ENCODE results near the gene RBMS3.
"Not testable (repeated sequence)": the region's sequence is repeated elsewhere in the genome, so short reads cannot be mapped to it uniquely, and the experiment has no call there.

Gene RBMS3

DNA sequence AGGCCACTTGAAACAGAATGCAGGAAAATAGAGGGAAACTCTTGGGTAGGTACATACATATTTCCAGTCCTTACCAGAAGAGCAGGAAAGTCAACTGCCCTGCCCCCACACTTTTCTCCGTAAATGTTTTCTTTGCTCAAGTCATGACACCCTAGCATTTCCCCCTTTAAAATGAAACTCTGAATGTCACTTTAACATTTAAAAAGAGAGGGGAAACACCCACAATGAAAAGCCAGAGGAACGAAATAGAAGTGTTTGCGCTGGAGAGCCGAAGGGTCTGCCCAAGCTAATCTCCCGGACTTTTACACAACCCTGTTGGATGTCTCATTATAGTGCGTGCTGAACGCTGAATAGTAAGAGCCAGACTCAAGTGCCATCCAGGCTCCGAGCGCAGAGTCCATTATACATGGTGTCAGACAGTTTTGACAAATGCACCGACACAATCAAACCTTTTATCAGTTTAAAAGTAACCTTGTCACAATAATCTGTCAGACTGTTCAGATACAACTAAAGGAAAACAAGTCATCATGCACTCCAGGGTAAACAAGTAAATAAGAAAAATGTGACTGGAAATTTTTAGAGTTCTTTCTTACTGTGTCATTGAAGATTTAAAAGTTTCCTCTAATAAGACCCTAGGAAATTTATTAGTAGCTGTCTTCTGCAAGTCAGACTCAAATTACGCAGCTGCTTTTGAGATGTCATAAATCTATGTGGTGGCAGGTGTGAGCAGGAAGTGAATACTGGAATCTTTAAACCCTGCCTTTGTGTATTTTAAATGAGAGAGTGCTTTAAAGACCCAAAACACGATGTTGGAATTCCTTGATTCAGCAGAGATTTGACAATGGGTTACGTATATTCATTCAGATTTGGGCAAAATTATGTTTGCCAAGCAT, 159.8 kb downstream of the RBMS3 start:
- no peak for DNase-seq

DNA sequence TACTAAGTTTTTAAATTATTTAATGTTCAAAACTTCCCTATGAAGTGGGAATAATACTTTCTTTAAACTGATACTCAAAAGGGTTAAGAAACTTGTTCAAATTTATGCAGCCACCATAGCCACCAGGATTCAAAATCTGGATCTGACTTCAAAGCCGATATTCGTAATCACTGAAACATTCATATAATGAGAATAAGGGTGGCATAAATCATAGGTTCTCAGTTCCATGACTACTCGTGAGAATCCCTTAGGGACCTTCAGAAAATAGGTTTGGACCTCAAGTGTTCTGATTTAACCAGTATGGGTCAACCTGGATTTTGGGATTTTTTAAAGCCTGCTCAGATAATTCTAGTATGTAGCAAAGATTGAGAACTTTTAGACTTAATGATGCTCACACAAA, 160.6 kb downstream of the RBMS3 start:
- DNase-seq, result no peak

DNA sequence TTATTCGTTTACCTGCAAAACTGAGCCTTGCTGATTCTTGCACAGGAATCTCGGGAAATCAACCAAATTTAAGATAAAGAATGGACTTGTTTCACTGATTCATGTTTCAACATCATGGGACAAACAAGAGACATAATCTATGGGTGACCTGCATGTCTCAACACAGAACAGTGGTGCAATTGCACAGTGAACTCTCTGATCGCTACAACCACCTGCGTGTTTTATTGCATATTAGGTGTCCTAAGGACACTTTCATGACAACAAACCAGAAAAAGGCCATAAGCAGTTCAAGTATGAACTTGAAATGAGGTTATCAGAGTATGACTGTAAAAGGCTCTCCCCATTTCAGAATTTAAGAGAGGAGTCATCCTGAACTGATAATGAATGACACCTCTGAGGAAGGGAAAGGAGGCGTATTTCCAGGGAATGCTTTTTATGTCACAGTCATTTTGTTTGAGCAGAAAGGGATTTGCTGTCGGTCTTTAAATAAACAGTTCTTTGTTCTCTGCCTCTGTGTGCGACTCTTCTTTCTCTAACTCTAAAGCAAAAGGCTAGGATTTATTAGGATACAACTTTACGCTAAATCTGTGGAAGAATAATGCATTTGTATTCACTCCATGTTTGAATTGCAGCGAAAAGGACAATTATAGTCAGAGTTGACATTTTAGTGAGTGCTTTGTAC, 167.2 kb downstream of the RBMS3 start:
- DNase-seq, result no peak

DNA sequence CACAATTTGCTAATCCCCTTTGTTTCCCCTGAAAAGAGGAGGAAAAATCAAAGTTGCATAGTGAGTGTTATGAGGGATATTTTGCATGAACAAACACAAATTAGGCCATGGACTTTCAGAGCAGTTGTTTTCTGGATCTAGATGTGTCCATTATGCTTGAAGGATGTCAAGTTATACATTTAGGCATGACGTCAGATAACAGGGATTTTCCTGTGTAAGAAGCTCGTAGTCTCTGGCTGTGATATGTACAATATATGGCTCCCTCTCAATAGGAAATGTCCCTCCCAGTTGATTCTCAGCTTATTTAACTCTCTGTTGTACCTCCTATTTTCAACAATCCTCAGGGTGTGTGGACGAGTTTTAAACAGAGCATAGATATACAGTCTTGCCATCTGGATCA, 171.0 kb downstream of the RBMS3 start:
- no peak for DNase-seq

DNA sequence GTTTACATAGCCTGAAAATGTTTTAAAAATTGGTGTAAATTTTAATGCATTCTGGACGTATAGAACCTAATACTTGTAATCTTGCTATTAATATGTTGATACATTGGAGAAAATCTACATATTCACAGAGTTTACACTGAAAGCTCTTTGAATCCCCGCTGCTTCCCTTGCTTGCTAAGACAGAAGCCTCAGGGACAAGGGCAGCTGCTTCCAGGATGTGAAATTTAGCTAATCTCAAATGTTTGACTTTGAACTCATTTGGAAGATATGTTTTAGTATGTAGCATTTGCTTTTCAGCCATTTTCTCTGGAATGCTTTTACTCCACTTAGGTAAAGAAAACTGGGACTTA, 172.0 kb downstream of the RBMS3 start:
- no peak for DNase-seq

DNA sequence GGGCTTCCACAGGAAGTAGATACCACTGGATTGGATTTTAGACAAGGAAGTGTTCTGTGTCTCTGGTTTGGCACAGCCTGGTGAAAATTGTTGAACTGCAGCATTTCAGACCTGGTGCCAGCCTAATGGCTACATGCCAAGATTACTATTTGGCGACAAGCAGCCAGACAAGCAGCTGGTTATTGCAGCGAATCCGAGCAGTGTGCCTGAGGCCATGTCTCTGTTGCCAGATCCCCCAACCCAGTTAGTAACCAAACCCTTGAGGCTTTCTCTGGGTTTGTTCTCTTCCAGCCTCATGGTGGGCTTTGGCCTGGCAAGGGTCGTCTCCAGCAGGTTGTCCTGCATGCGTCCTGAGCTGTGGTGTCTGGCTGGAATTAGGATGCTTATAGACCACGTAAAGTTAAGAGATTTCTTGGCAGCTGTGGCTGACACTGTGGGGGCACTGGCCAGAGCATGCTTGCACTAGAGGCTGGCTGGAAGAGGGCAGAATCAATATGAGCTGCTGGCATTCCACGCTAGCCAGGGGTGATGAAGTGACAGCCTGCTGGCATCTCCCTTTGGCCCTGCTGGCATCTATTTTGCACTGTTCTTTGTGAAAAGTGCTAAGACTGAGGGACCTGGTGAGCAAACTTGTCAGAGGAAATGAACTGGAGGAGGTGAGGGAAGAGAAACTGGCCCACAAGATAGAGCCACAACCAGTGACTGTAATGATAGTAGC, 172.6 kb downstream of the RBMS3 start:
- no peak for DNase-seq

DNA sequence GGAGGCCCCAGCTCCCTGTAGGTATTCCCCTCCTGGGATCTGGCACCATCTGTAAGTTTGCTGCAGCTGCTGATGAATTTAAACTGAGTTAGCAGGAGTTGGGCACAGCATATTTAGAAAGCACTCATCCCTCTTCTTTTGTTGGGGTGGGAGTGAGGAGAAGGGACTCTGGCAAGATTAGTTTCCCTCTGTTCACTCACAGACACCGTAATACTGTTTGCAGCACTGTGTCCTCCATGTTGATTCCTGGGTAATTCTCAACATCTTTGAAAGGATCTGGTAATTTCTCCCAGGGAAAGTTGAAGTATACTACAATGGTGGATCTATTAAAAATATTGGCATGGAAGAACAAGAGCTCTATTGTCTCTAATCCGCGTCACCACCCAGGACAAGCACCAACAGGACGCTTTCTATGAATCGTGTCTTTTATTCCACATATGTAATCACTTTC, 173.3 kb downstream of the RBMS3 start:
- DNase-seq, result no peak

DNA sequence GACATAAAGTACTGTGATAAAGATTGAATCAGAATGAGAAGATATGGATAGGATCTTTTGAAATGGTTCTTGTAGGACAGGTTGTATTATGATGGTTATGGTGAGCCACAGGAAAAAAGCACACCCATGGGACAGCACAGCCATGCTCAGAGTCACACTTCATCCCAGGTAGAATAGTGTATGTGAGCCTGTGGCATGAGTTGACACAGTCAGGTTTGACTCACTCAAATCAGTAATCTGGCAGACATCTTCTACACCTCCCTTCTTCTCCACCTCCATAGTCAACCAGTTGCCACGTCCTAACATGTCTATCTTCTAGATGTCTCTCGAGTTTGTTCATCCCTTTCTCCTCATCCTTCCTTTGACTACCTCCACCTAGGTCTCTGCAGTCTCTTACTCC, 176.0 kb downstream of the RBMS3 start:
- no peak for DNase-seq

DNA sequence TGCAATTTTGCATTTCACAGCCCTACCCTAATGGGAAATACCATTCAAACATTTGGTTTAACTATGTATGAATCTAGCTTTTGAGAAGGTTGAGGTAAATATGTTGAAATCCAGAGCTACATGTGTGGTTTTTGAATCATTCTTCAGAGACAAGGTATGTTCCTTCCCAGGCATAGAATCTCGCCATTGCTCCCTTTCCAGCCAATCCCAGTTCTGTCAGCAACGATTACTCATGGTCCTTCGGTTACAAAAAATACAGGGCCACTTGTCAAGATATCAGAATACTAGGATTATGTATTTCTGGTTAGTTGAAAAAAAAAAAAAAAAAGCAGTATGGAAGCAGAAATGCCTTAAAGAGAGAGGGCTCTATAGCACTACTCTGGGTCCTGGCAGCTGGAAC, 182.4 kb downstream of the RBMS3 start:
- no peak for DNase-seq

DNA sequence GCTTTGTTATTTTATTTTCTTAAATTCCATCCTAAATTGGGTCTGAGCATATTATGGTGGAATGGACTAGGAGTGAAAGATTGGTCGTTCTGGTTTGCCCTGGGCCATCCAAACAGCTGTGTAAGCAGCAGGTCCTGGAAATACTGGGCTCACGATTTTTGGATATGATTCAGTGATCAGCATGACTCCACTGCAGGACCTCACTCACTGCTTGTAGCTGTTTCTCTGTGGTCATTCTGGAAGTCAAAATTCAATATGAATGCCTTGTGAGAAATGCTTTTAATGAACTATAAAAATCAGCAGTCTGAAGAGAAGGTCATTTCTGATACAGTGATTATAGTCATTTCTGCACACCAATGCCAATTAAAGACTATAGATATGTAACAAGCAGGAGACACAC, 185.0 kb downstream of the RBMS3 start:
- DNase-seq, result no peak

DNA sequence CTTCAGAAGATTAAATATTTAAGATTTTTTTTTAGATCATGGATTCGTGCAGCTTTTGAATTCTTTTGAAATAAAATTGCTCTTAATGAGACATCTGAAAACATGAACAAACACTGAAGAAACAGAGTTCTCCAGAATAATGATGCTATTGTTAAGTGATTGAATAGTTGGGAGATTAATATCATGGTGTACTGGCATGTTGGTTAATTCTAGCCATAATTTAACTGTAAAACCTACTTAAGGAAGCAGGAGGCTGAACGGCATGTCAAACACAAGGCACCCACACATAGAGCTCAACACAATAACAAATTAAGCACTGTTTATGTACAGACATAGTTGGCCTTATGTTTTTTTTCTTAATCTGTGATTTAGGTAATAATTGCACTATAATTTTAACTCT, 185.6 kb downstream of the RBMS3 start:
- no peak for DNase-seq

DNA sequence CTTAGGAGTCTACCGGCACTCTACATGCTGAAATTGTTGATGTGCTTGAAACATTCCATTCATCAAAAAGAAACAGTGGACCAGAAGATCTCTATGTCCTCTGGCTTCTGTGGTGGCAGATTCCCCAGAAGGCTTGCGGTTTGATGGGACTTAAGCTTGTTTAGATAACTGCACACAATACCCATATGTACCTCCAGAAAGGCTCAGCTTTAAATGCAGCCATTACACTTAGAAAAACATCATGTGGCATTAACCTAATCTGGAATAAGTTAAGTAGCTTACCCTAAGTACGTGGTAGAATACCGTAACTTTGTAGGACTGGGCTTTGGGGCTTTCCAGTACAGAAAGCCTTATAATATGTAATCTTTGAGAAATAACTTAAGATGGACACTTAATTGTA, 187.3 kb downstream of the RBMS3 start:
- no peak for DNase-seq

DNA sequence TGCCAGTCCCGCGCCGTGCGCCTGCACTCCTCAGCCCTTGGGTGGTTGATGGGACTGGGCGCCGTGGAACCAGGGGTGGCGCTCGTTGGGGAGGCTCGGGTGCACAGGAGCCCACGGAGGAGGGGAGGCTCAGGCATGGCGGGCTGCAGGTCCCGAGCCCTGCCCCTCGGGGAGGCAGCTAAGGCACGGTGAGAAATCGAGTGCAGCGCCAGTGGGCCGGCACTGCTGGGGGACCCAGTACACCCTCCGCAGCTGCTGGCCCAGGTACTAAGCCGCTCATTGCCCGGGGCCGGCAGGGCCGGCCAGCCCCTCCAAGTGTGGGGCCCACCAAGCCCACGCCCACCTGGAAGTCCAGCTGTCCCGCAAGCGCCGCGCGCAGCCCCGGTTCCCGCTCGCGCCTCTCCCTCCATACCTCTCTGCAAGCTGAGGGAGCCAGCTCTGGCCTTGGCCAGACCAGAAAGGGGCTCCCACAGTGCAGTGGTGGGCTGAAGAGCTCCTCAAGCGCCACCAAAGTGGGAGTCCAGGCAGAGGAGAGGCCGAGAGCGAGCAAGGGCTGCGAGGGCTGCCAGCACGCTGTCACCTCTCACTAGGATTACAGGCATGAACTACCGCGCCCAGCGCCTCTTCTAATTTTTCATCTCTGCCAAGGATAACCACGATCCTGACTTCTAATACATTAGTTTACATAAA, 192.8 kb downstream of the RBMS3 start:
- DNase-seq, result not testable (repeated sequence)

DNA sequence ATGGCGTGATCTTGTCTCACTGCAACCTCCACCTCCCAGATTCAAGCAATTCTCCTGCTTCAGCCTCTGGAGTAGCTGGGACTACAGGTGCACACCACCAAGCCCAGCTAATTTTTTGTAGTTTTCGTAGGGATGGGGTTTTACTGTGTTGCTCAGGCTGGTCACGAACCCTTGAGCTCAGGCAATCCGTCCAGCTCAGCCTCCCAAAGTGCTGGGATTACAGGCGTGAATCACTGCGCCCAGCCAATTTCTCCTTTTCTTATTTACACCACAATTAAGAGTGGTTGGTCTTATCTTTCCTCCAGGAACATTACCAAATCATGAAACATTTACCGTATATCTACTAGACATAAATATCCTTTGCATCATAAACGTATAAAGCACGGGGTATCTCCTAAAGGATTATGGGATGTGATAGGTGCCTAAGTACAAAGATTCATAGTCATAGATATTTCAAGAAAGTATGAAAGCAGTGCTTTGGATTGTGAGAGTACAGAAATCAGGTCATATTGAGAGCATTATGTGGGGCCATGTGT, 194.5 kb downstream of the RBMS3 start:
- DNase-seq, result no peak

DNA sequence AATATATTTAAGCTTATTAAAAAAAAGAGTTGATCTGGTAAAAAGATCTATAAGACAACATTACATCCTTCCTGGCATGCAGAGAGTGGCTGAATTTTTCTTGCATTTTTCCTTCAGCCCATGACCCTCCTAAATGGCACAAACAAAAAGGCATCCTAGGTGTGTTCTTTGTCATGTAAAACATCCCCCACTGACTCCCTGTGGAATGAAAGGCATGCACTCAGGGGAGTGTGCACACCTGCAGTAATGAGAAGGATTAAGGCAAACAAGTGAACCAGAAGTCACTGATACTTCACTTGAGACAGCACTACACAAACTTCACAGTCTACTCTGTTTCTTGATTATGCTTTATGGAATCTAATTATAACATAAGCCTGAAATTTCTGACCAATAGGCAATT, 195.0 kb downstream of the RBMS3 start:
- no peak for DNase-seq

DNA sequence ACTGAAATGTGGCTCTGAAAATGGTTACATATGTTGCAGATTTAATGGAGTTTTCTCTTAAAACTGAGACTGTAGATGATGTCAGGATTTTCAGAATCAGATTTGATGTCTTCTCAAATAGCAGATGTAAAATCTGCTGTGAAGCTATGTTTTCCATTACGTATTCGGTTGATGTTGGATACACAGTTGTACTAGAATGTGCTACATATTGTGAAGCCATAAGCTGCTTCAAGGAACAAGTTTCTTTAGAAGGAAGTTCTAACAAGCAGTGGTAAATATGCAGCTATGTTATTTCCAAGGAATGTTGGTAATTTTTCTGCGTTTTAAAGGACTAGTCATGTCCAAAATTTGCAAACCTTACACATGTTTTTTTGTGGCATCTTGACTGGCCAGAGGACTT, 197.7 kb downstream of the RBMS3 start:
- DNase-seq, result no peak

DNA sequence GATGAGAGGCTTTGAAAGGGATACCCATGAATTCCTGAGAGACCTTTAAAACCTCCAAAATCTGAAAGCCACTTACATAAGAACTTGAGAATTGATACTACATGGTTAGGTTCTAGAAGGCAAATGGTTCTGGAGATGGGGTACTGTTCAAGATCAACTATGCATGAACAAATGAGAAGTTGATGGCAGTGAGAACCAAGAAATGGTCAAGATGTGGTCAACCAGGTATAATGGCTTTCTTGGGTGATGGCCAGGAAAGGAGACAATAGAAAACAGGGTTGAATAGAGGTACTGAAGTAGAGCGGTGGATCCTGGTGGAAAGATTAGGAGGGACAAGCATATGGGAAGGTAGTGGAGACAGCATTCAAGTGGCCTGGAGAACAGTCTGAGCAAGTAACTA, 200.4 kb downstream of the RBMS3 start:
- DNase-seq, result no peak

DNA sequence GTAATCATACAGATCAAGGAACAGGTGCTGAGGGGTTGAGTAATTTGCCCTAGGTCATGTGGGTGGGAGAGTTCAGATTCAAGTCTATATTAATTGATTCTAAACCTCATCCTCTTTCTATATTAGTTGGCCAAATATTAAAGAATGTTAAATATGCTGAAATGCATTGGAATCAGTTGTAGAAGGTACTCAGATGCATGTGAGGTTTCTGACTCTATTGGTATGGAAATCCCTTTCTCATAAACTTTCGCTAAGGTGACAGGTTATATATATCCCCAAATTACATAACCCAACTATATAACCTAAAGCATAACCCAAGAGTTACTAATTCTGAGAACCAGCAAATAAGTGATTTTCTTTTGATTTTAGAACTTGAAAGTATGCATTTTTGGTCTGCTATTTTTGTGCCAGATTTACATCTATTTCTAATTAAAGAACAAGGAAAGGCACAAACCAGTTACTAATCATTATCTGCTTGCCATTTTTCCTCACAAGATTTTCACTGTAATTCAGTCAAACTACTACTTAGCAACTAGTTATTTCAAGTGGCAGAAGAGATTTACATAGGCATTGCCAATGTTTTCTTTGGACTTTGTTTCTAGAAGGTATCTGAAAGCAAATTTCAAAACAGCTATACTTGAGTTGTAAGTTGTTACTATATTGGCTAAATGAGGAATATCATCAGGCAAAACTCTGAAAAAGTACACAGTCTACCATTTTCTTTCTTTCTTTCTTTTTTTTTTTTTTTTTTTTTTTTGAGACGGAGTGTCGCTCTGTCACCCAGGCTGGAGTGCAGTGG, 201.3 kb downstream of the RBMS3 start:
- no peak for DNase-seq

DNA sequence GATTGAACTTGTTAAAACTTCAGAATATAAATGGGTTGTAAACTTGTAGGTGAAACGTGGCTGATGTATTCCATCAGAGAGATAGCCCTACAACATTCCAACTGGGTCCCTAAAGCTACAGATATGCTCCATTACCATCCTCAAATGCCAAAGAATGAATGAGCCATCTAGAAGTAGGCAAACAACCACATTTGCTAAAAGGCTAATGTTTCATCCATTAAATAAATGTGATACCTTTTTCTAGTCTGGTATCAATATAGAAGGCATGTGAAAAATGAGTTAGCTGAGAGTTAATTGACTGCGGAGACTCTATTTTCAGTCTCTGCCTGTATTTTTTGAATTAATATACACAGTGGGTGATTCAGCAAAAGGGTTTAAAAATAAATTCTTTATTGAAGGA, 203.8 kb downstream of the RBMS3 start:
- DNase-seq, result no peak

DNA sequence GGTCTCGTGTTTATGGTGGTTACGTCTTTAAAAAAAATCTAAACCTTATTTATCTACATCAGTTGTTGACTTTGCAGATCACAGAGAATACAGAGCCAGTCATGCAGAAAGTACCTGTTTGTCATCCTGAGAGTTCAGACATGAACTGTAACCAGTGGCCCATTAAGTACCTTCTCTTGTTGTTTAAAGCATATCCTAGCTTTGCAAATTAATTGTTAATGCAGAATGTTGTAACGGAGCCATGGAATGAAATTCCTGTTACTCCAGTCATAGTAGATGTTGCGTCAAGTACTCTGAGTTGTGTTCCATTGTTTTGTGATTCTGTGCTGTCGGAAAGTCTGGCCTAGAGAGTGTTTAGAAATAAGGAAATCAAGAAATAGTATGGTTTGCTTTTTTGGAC, 205.2 kb downstream of the RBMS3 start:
- no peak for DNase-seq

DNA sequence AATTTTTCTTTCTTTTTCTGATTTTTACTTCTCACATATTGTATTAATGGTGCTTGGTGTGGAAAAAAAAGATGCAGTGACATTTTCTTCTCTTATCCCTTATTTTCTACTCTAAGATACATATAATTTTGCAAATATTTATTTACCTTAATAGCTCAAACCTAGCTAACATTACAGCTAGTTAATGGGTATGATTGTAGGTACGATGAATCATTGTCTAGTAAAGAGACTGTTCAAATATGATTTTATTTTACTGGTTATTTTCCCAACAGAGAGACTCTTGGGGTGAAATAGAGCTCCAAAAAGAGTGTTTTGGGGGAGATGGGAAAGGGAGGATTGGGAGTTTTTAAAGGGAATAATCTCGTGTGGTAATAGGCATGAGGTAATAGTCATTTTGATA, 206.0 kb downstream of the RBMS3 start:
- DNase-seq, result no peak

DNA sequence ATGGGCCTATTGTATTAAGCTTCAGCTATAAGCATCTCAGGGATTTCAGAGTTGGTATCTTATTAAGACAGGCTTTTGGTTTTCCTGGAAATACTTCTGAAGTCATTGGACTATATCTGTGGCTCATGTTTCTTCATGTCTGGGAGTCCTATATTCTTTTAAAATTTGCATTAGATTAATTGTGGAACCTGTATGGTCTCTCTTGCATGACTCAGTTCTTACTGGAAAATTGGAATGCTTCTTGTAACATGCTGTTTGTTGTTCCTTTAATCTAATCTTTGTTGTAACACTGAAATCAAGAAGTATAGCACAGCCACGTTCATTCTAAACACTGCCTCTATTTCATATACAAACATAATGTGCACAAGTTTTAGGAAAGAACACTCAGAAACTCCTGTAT, 208.1 kb downstream of the RBMS3 start:
- DNase-seq, result no peak

All from CD4-positive, alpha-beta T cell treated with Interferon gamma for 1 hour (primary cell).